SK-N-SH (cell line): ENCODE measurements around the gene LYZL2.

ENCODE experiments used
- CHD2 ChIP-seq: fragments of 150-350 bp; IDR thresholded peaks from 2 replicates; pipeline ENCODE4 v1.6.1; 2018; ENCODE audit warnings: low read length; ENCODE audit not compliant: partially characterized antibody
- ELF1 ChIP-seq: IDR thresholded peaks from 2 replicates; pipeline ENCODE4 v1.4.0; 2012
- EP300 ChIP-seq, 2 experiments: IDR thresholded peaks; 2 replicates each; pipeline versions ENCODE4 v1.4.0 to v1.6.1; 2012; ENCODE audit warnings: borderline replicate concordance in 1 of 2, low read depth in 1 of 2, low read length in 1 of 2
- EZH2phosphoT487 ChIP-seq: fragments of 200-600 bp; sonication (generic); IDR thresholded peaks from 2 replicates; pipeline ENCODE4 v1.6.1; 2017; ENCODE audit warnings: low read depth, mixed run types, mild to moderate bottlenecking, antibody characterized with exemption, moderate library complexity, borderline replicate concordance
- POLR2AphosphoS5 ChIP-seq: IDR thresholded peaks from 2 replicates; pipeline ENCODE4 v1.6.1; 2012; ENCODE audit warnings: low read depth, low read length
- RFX5 ChIP-seq: IDR thresholded peaks from 2 replicates; pipeline ENCODE4 v1.6.1; 2012; ENCODE audit warnings: mild to moderate bottlenecking, improper control_type of control experiment, low read length
- SMC3 ChIP-seq: IDR thresholded peaks from 2 replicates; pipeline ENCODE4 v1.6.1; 2012; ENCODE audit warnings: low read depth, low read length, improper control_type of control experiment
- TEAD4 ChIP-seq: IDR thresholded peaks from 2 replicates; pipeline ENCODE4 v1.4.0; 2012; ENCODE audit warnings: mild to moderate bottlenecking, borderline replicate concordance; ENCODE audit not compliant: insufficient read depth
- YY1 ChIP-seq: IDR thresholded peaks from 2 replicates; pipeline ENCODE4 v1.4.0; 2012; ENCODE audit warnings: low read depth, mild to moderate bottlenecking
- TF ChIP-seq, protein P1 (sequence below): fragments of 200-600 bp; sonication (generic); IDR thresholded peaks from 2 replicates; pipeline ENCODE4 v1.6.1; 2017; ENCODE audit warnings: antibody characterized with exemption, mild to moderate bottlenecking, moderate library complexity
- TF ChIP-seq, protein P2 (sequence below): IDR thresholded peaks from 2 replicates; pipeline ENCODE4 v1.4.0; 2012; ENCODE audit warnings: low read depth
- TF ChIP-seq, protein P3 (sequence below): fragments of 150-350 bp; IDR thresholded peaks from 2 replicates; pipeline ENCODE4 v1.6.1; 2017; ENCODE audit warnings: antibody characterized with exemption, low read length, low read depth, borderline replicate concordance

DNA sequence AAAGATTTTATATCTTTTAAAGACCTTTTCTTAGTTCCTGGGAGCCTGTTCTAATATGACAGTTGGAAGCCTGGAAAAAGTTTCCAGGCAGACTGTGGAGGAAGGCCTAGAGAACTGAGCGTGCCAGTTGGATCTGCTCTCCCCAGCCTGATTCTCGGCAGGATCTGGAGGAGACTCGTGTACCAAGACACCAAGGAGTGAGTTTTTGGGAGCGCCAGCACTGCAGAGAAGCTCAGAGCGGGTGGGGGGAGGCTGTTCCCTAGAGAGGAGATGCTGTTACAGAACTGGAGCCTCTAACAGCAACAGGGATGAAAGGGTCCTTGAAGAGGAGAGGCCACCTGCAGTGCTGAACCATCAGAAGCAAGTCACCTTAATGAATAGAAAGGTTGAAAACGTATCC is 52.9 kb downstream of the LYZL2 start:
- TF ChIP-seq CHD2, result no peak
- no peak for TF ChIP-seq EP300 (IDR thresholded peaks at IDR 0.05; ENCODE audit: borderline replicate concordance in 1 of 2, low read depth in 1 of 2, low read length in 1 of 2)
- no peak for TF ChIP-seq SMC3
- TF ChIP-seq, protein P1, sequence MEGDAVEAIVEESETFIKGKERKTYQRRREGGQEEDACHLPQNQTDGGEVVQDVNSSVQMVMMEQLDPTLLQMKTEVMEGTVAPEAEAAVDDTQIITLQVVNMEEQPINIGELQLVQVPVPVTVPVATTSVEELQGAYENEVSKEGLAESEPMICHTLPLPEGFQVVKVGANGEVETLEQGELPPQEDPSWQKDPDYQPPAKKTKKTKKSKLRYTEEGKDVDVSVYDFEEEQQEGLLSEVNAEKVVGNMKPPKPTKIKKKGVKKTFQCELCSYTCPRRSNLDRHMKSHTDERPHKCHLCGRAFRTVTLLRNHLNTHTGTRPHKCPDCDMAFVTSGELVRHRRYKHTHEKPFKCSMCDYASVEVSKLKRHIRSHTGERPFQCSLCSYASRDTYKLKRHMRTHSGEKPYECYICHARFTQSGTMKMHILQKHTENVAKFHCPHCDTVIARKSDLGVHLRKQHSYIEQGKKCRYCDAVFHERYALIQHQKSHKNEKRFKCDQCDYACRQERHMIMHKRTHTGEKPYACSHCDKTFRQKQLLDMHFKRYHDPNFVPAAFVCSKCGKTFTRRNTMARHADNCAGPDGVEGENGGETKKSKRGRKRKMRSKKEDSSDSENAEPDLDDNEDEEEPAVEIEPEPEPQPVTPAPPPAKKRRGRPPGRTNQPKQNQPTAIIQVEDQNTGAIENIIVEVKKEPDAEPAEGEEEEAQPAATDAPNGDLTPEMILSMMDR, result no peak
- no peak for TF ChIP-seq EZH2phosphoT487
- no peak for TF ChIP-seq POLR2AphosphoS5
- no peak for TF ChIP-seq YY1
- TF ChIP-seq TEAD4, result no peak
- TF ChIP-seq, protein P2, sequence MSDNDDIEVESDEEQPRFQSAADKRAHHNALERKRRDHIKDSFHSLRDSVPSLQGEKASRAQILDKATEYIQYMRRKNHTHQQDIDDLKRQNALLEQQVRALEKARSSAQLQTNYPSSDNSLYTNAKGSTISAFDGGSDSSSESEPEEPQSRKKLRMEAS, result no peak
- TF ChIP-seq ELF1, result no peak
- TF ChIP-seq, protein P3, sequence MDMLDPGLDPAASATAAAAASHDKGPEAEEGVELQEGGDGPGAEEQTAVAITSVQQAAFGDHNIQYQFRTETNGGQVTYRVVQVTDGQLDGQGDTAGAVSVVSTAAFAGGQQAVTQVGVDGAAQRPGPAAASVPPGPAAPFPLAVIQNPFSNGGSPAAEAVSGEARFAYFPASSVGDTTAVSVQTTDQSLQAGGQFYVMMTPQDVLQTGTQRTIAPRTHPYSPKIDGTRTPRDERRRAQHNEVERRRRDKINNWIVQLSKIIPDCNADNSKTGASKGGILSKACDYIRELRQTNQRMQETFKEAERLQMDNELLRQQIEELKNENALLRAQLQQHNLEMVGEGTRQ, result no peak
- TF ChIP-seq RFX5, result no peak
